GDM1 (cell line): Measurements from ENCODE around the gene NSMCE4A.
"Not testable (repeated sequence)": the region's sequence is repeated elsewhere in the genome, so short reads cannot be mapped to it uniquely, and the experiment has no call there.

ENCODE experiments used
- DNase-seq: peaks from one replicate; lab custom pipeline; 2025; lab: John Stamatoyannopoulos, UW

The NSMCE4A gene

GRCh38 chr10:121974535-121975294, at the start of gene NSMCE4A:
Gene NSMCE4A (minus strand): TSS chr10:121975217. CDS start chr10:121975165, 52 bp downstream.
- DNase-seq: peak; percentile 73

DNA sequence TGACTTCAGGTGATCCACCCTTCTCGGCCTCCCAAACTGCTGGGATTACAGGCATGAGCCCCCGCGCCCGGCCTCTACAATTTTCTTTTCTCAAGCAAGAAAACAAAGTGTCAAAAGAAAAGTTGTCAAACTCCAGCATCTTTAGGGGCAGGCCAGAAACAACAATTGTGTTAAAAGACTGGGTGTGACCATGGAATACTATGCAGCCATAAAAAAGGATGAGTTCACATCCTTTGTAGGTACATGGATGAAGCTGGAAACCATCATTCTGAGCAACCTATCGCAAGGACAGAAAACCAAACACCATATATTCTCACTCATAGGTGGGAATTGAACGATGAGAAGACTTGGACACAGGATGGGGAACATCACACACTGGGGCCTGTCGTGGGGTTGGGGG, 48.2 kb upstream of the NSMCE4A start:
- DNase-seq: not testable (repeated sequence)

- no peak for DNase-seq
These were observed 47.3 kb upstream of the NSMCE4A start for GRCh38 chr10:122022276-122022675.

- no peak for DNase-seq
These were observed 46.8 kb upstream of the NSMCE4A start for GRCh38 chr10:122021828-122022227.

DNA sequence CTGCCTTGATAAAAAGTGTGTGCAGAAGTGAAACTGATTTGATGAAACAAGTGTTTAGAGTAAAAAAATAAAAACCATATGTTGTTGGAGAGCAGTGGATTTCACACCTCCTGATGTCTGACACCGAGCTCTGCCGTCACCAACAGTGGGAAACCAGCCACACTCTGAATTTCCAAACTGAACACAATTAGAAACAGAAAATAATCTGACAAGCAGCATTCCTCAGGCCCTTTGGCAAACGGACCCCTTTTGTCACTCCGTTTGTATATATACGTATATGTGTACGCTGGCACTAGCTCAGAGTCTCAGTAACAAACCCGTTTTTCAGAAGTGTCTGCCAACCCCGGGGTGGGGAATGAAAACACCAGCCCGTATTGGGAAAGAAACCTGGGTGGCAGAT, 46.4 kb upstream of the NSMCE4A start:
- DNase-seq: no peak

GRCh38 chr10:122020226-122020625, 45.2 kb upstream of the NSMCE4A start:
- no peak for DNase-seq

DNA sequence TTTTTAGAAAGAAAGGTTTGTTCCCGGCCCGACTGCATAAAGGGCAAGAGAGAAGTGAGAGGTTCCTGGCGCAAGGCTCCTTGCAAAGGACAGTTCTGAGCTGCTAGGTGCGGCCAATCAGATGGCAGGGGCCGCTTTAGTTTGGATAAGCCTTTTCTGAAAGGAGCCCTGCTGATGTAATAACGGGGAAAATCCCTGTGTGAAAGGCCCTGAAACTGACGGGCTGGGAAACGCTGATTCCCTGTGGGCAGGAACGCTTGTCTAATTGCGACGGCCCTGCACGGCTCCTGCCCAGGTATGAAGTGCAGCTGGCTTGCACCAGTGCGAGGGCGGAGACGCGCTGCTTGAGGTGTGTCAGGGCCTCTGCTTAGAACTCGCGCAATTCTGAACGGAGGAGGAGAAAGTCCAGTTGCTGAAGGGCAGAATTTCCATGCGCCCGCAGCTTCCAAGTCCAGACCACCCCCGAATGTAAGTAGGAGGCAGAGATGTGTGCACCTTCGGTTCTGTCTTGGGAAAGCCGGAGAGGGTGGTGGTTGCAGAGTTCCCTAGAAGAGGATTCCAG, 44.5 kb upstream of the NSMCE4A start:
- DNase-seq: no peak

- no peak for DNase-seq
These were observed 44.0 kb upstream of the NSMCE4A start for GRCh38 chr10:122018951-122019413.

- DNase-seq: no peak
These were observed 43.5 kb upstream of the NSMCE4A start for GRCh38 chr10:122018491-122018890.

DNA sequence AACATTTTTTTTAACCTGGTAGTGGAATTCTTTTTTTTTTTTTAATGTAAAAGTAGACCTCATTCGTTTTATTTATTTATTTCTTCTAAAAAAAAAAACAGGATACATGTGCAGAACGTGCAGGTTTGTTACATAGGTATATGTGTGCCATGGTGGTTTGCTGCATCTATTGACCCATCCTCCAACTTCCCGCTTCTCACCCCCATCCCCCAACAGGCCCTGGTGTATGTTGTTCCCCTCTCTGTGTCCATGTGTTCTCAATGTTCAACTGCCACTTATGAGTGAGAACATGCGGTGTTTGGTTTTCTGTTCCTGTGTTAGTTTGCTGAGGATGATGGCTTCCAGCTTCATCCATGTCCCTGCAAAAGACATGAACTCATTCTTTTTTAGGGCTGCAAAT, 42.9 kb upstream of the NSMCE4A start:
- DNase-seq: not testable (repeated sequence)

DNA sequence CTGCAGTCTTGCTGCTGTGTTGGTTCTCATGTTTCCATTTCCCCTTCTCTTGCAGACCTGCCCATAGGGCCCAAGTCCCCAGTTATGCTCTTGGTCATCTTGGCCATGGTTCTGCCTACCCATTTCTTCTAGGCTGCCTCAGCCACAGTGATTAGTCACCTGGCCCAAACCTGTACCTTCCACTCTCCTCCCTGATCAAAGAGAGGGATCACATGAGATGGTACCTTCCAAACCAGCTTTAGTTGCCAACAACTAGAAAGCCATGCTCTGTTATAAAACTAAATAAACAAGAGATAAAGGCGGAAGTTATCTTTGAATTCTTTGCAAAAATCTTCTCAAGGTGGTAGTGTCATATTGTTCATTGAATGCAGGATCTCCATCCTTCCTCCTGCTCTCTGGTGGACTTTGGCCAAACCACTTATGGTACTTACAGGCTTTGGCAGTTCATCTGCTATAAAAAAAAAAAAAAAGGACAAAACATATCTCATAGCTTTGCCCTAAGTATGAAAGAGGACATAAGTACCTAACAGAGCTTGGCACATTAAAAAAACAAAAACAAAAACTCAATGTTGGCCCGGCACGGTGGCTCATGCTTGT, 39.7 kb upstream of the NSMCE4A start:
- no peak for DNase-seq

GRCh38 chr10:122013311-122013780, 38.3 kb upstream of the NSMCE4A start:
- no peak for DNase-seq

DNA sequence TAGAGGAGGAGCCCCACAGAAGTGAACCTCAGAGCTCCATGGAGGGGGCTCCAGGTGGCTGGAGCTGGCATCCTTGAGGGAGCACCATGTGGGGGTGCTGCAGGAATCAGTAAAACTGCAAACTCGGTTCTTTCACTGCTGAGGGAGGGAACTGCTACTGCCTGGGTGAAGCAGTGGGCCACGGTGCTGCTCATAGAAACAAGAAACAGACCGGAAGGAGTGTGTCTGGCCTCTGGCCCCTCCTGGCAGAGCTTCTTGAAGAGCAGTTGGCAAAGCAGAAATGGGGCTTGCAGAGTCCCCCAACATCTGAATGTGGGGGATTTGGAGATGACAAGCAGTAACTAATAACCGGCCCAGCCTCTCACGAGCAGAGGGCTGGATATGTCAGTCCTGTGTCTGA, 37.7 kb upstream of the NSMCE4A start:
- no peak for DNase-seq

DNA sequence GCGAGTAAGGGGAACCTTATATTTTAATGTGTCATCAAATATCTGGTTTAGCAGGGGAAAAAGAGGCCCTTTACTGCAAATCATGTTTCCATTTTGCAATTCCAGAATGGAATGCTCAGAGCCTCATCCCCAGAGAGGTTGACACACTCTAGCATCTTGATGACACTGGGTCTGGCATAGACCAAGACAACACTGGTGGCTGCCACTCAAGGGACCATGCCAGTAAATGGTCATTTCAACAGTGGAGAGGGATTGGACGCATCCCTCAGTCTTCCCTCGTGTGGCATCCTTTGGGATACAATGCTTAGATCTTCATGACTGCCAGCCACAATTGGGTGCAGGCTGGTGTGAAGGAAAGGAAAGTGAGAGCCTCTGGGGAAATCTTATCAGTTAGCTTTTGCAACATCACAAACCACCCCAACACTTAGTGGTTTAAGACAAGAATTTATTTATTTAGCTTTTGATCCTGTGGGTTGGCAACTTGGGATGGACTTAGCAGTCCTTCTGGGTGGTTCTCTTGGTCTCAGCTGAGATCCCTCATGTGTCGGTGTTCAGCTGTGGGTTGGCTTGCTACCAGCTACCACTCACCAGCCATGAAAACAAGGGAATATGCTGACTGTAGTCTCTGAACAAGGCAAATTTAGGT, 35.5 kb upstream of the NSMCE4A start:
- DNase-seq: no peak

DNA sequence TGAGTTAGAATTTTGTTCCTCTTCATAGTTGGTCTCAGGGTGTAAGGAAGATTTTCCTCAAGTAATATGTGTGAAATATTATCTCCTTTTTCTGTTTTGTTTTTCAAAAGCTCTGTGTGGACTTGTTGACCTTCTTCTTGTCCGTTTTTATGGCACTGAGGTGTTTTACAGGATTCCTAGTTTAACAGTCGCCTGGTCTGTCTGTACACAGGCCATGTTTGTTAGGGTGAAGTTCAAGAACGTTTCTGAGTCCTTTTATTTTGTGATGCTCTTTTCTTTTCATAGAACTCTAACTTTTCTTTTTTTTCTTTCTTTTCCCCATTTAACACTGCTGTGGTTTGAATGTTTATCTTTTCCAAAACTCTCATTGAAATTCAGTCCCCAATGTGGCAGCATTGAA, 32.4 kb upstream of the NSMCE4A start:
- no peak for DNase-seq

DNA sequence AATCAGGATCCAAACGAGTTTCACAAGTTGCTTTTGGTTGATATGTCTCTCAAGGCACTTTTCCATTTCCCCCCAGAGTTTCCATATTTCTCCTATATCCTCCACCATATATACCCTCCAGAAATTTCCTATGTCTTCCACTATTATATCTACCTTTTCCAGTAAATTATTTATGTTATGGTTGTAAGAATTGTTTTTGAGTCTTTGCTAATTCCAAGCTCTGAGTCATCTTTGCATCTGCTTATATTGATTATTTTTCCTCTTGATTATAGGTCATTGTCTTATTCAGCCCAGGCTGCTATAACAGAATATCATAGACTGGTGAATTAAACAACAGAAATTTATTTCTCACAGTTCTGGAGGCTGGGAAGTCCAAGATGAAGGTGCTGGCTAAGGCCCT, 26.7 kb upstream of the NSMCE4A start:
- DNase-seq: no peak

DNA sequence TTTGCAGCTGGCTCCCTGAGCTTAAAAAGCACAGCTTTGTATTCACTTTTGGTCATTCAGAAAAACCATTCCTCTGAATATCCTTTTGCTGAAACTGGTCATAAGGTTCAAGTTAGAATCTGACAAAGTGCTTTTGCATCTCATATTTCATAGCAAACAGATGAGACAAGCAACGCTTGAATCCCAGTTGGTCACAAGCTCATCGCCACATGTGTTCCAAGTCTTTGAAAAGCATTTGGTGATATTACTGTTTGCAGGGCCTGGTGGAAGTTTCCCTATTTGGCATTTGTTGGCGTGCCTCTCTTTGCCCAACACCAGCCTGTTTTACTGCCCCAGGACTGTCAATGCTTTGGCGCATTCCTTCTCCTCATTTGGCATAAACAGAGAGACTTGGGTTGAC, 24.3 kb upstream of the NSMCE4A start:
- DNase-seq: no peak

DNA sequence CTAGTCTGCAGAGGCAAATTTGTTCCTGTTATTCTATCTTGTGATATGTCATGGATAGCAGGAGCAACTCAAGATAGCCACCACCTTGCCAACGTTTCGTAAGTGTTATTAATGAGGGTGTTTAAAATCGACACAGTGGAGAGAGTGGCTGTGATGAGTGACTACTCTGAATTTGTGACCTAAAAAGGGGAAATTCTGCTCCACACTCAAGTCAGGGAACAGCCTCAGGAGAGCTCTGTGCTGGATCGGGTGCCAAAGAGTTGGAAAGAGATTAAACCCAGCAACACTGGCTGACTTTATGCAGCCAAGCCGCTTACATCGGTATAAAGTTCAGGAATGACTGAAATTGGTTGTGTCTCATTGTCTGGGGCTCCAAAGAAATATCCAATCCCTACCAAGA, 23.4 kb upstream of the NSMCE4A start:
- DNase-seq: no peak

DNA sequence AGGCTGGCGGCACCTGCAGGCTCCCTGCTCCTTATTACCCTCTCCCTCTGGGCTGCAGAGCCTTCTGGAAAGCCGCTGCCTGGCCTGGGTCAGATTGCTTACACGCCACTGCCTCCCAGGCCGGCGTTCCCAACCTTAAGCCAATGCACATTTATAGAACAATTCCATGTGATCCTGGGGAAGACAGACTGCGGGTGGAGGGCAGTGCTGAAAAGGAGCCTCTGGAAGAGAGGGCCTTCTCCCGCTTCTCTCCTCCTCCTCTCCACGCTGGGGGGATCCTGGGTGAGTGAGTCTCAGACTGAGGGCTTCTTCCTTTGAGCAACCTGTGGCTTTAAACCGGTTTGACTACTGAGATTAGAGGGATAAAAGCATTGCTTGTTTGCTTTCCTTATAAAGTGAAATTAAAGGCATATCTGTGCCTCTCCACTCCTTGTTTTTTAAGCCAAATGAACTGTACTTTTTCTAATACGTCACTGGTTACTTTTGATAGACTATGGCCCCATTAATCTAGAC, 19.5 kb upstream of the NSMCE4A start:
- no peak for DNase-seq

GRCh38 chr10:121991727-121992126, 16.7 kb upstream of the NSMCE4A start:
- DNase-seq: not testable (repeated sequence)

- DNase-seq: no peak
These were observed 15.1 kb upstream of the NSMCE4A start for GRCh38 chr10:121990015-121990677.
